Transverse colon (tissue), 4 donors: ENCODE results near the gene RSU1.

ENCODE experiments used
- EP300 ChIP-seq: sonication (generic); formaldehyde crosslinking; IDR thresholded peaks from one replicate; pipeline ENCODE4 v1.6.1; 2017; ENCODE audit warnings: antibody characterized with exemption, low read depth
- POLR2A ChIP-seq: fragments of 450-650 bp; IDR thresholded peaks from one replicate; pipeline ENCODE4 v1.6.1; 2016; ENCODE audit warnings: antibody characterized with exemption, mild to moderate bottlenecking, moderate library complexity
- POLR2AphosphoS5 ChIP-seq, 3 donors: sonication (generic); formaldehyde crosslinking; IDR thresholded peaks; one replicate each; pipeline ENCODE4 v1.6.1; 2016; ENCODE audit warnings: antibody characterized with exemption in 3 of 3
- TF ChIP-seq, protein P1 (sequence below), 5 experiments: fragments of 200-600 bp in 3 of 5; fragments of 450-650 bp in 2 of 5; sonication (generic) in 3 of 5; IDR thresholded peaks; 1 replicate in 2 of 5; 2 replicates in 3 of 5; pipeline ENCODE4 v1.5.1; 2016 to 2017; ENCODE audit warnings: antibody characterized with exemption in 5 of 5, inconsistent platforms in 3 of 5, mild to moderate bottlenecking in 2 of 5, moderate library complexity in 1 of 5

- TF ChIP-seq, protein P1, sequence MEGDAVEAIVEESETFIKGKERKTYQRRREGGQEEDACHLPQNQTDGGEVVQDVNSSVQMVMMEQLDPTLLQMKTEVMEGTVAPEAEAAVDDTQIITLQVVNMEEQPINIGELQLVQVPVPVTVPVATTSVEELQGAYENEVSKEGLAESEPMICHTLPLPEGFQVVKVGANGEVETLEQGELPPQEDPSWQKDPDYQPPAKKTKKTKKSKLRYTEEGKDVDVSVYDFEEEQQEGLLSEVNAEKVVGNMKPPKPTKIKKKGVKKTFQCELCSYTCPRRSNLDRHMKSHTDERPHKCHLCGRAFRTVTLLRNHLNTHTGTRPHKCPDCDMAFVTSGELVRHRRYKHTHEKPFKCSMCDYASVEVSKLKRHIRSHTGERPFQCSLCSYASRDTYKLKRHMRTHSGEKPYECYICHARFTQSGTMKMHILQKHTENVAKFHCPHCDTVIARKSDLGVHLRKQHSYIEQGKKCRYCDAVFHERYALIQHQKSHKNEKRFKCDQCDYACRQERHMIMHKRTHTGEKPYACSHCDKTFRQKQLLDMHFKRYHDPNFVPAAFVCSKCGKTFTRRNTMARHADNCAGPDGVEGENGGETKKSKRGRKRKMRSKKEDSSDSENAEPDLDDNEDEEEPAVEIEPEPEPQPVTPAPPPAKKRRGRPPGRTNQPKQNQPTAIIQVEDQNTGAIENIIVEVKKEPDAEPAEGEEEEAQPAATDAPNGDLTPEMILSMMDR (IDR thresholded peaks at IDR 0.05), result no peak
- TF ChIP-seq POLR2AphosphoS5 (IDR thresholded peaks at IDR 0.05) (no peak), POLR2A (no peak), EP300 (no peak)
Measured at GRCh38 chr10:16603308-16603707, 213.9 kb downstream of the RSU1 start.
